IMR-90 (cell line): Measurements from ENCODE around the gene SPHK2. TPM values are rescaled to one million over a fixed set of nuclear protein-coding genes. Genes with fewer than 3 reads are reported as not detected.
A peak's percentile ranks its signal among the peaks of the same experiment; 100 is the strongest.

Source experiments
- ATAC-seq: fragments of 200-7000 bp; cut with Tn5 transposase; 2 replicates; pipeline ENCODE4 v1.9.1; 2020; ENCODE audit warnings: low read depth, mild to moderate bottlenecking, moderate library complexity
- BruUV-seq: library from RNA; stranded (reverse); fragments of 400-500 nt; replicated peaks from 2 replicates; lab custom pipeline; 2021; lab: Mats Ljungman, UMichigan
- CTCF ChIA-PET: fragments of 300-600 bp; formaldehyde crosslinking; extraction: SDS; loops from one replicate; lab custom pipeline; 2021; ENCODE audit warnings: antibody characterized with exemption; lab: Yijun Ruan, JAX
- POLR2A ChIA-PET: fragments of 300-600 bp; sonication (Branson Sonifier 250); formaldehyde crosslinking; loops from one replicate; lab custom pipeline; 2022; ENCODE audit warnings: antibody characterized with exemption; ENCODE audit not compliant: unreplicated experiment; lab: Charles Lee
- DNase-seq: peaks from one replicate; pipeline ENCODE4 v3.0.0; 2013
- H2AFZ ChIP-seq: replicated peaks from 2 replicates; pipeline ENCODE3; 2013; ENCODE audit warnings: low read length, mild to moderate bottlenecking; ENCODE audit not compliant: poor library complexity
- H2AK5ac ChIP-seq: 2 replicates; pipeline ENCODE4 v1.6.1; 2013; ENCODE audit warnings: low read depth, low read length, inconsistent platforms
- H2AK9ac ChIP-seq: replicated peaks from 2 replicates; pipeline ENCODE3; 2013; ENCODE audit warnings: mild to moderate bottlenecking, low read depth, low read length, moderate library complexity; ENCODE audit not compliant: poor library complexity
- H2BK120ac ChIP-seq: 2 replicates; pipeline ENCODE4 v1.6.1; 2013; ENCODE audit warnings: low read depth, low read length, inconsistent platforms
- H2BK15ac ChIP-seq: 3 replicates; pipeline ENCODE4 v1.6.1; 2013; ENCODE audit warnings: low read depth, low read length, inconsistent platforms
- H2BK20ac ChIP-seq: 2 replicates; pipeline ENCODE4 v1.6.1; 2013; ENCODE audit warnings: low read depth, mild to moderate bottlenecking, inconsistent platforms, low read length, moderate library complexity
- H2BK5ac ChIP-seq: 2 replicates; pipeline ENCODE4 v1.6.1; 2013; ENCODE audit warnings: mild to moderate bottlenecking, low read depth, low read length, inconsistent platforms; ENCODE audit not compliant: poor library complexity, severe bottlenecking
- H3K14ac ChIP-seq: replicated peaks from 2 replicates; pipeline ENCODE4 v1.6.1; 2013; ENCODE audit warnings: low read depth, low read length, inconsistent platforms
- H3K18ac ChIP-seq: 2 replicates; pipeline ENCODE4 v1.6.1; 2013; ENCODE audit warnings: low read depth, low read length, control low read depth
- H3K23ac ChIP-seq: 2 replicates; pipeline ENCODE4 v1.6.1; 2013; ENCODE audit warnings: low read depth, low read length, inconsistent platforms
- H3K27ac ChIP-seq: 2 replicates; pipeline ENCODE4 v1.5.1; 2013; ENCODE audit warnings: mild to moderate bottlenecking, control low read depth, low read length; ENCODE audit not compliant: insufficient read depth
- H3K27me3 ChIP-seq: 2 replicates; pipeline ENCODE4 v1.6.1; 2013; ENCODE audit warnings: low read length; ENCODE audit not compliant: control insufficient read depth, insufficient read depth
- H3K36me3 ChIP-seq: 2 replicates; pipeline ENCODE4 v1.6.1; 2013; ENCODE audit warnings: low read length, mixed read lengths; ENCODE audit not compliant: control insufficient read depth, insufficient read depth
- H3K4ac ChIP-seq: 2 replicates; pipeline ENCODE4 v1.6.1; 2013; ENCODE audit warnings: low read depth, low read length, inconsistent platforms
- H3K4me1 ChIP-seq: 2 replicates; pipeline ENCODE4 v1.6.1; 2013; ENCODE audit warnings: low read length, mixed read lengths; ENCODE audit not compliant: control insufficient read depth, insufficient read depth
- H3K4me2 ChIP-seq: 2 replicates; pipeline ENCODE4 v1.6.1; 2013; ENCODE audit warnings: low read depth, mild to moderate bottlenecking, control low read depth, low read length, moderate library complexity
- H3K4me3 ChIP-seq: 2 replicates; pipeline ENCODE4 v1.5.1; 2013; ENCODE audit warnings: low read depth, mild to moderate bottlenecking, control low read depth, low read length, moderate library complexity; ENCODE audit not compliant: insufficient read depth
- H3K56ac ChIP-seq: 2 replicates; pipeline ENCODE4 v1.6.1; 2013; ENCODE audit warnings: low read length, inconsistent platforms; ENCODE audit not compliant: insufficient read depth; ENCODE audit errors: extremely low read depth
- H3K79me1 ChIP-seq, 2 experiments: 2 replicates each; pipeline ENCODE4 v1.6.1; 2013; ENCODE audit warnings: low read length in 2 of 2, inconsistent platforms in 1 of 2, low read depth in 1 of 2
- H3K9ac ChIP-seq: 2 replicates; pipeline ENCODE4 v1.6.1; 2013; ENCODE audit warnings: low read depth, low read length, control low read depth
- H3K9me1 ChIP-seq: 2 replicates; pipeline ENCODE4 v1.6.1; 2013; ENCODE audit warnings: low read length, inconsistent platforms; ENCODE audit not compliant: insufficient read depth
- H3K9me3 ChIP-seq: 2 replicates; pipeline ENCODE4 v1.6.1; 2013; ENCODE audit warnings: low read length; ENCODE audit not compliant: control insufficient read depth, insufficient read depth
- H4K20me1 ChIP-seq: 2 replicates; pipeline ENCODE4 v1.6.1; 2013; ENCODE audit warnings: low read length, inconsistent platforms; ENCODE audit not compliant: insufficient read depth
- H4K5ac ChIP-seq: 2 replicates; pipeline ENCODE4 v1.6.1; 2013; ENCODE audit warnings: mild to moderate bottlenecking, low read depth, low read length, control low read depth
- H4K8ac ChIP-seq, 2 experiments: 2 replicates each; pipeline ENCODE4 v1.6.1; 2013; ENCODE audit warnings: low read depth in 2 of 2, low read length in 2 of 2, control low read depth in 1 of 2, inconsistent platforms in 1 of 2
- H4K91ac ChIP-seq: 2 replicates; pipeline ENCODE4 v1.6.1; 2013; ENCODE audit warnings: low read depth, low read length, inconsistent platforms; ENCODE audit not compliant: insufficient read depth
- BHLHE40 ChIP-seq: fragments of 150-350 bp; IDR thresholded peaks from 2 replicates; pipeline ENCODE4 v1.6.1; 2016; ENCODE audit warnings: mild to moderate bottlenecking, low read depth, low read length
- CEBPB ChIP-seq: IDR thresholded peaks from 2 replicates; pipeline ENCODE4 v1.6.1; 2012; ENCODE audit warnings: low read depth, low read length, improper control_type of control experiment
- CHD1 ChIP-seq: IDR thresholded peaks from 2 replicates; pipeline ENCODE4 v1.6.1; 2012; ENCODE audit warnings: low read depth, low read length, improper control_type of control experiment
- ELK1 ChIP-seq: fragments of 150-350 bp; IDR thresholded peaks from 2 replicates; pipeline ENCODE4 v1.6.1; 2016; ENCODE audit warnings: low read depth, mild to moderate bottlenecking, low read length, moderate library complexity, borderline replicate concordance
- FOS ChIP-seq: fragments of 150-350 bp; IDR thresholded peaks from 2 replicates; pipeline ENCODE4 v1.6.1; 2016; ENCODE audit warnings: low read depth, low read length
- MAFK ChIP-seq: IDR thresholded peaks from 2 replicates; pipeline ENCODE4 v1.6.1; 2012; ENCODE audit warnings: low read depth, low read length, improper control_type of control experiment
- MAZ ChIP-seq: IDR thresholded peaks from 2 replicates; pipeline ENCODE4 v1.6.1; 2012; ENCODE audit warnings: low read depth, mild to moderate bottlenecking, low read length, improper control_type of control experiment, moderate library complexity, borderline replicate concordance
- MXI1 ChIP-seq: IDR thresholded peaks from 2 replicates; pipeline ENCODE4 v1.6.1; 2012; ENCODE audit warnings: low read depth, mild to moderate bottlenecking, low read length, moderate library complexity, borderline replicate concordance
- NFE2L2 ChIP-seq: fragments of 150-350 bp; IDR thresholded peaks from 2 replicates; pipeline ENCODE4 v1.6.1; 2016; ENCODE audit warnings: low read depth, mild to moderate bottlenecking, low read length
- POLR2A ChIP-seq: IDR thresholded peaks from 2 replicates; pipeline ENCODE4 v1.6.1; 2012; ENCODE audit warnings: mild to moderate bottlenecking, low read depth, low read length
- RAD21 ChIP-seq: IDR thresholded peaks from 2 replicates; pipeline ENCODE4 v1.6.1; 2012; ENCODE audit warnings: low read length, improper control_type of control experiment
- RCOR1 ChIP-seq: IDR thresholded peaks from 2 replicates; pipeline ENCODE4 v1.6.1; 2012; ENCODE audit warnings: mild to moderate bottlenecking, low read length, improper control_type of control experiment; ENCODE audit not compliant: insufficient replicate concordance
- RFX5 ChIP-seq: IDR thresholded peaks from 2 replicates; pipeline ENCODE4 v1.8.0; 2012; ENCODE audit warnings: low read depth, mild to moderate bottlenecking, low read length, moderate library complexity
- SMC3 ChIP-seq: fragments of 150-350 bp; IDR thresholded peaks from 2 replicates; pipeline ENCODE4 v1.6.1; 2016; ENCODE audit warnings: low read depth, mild to moderate bottlenecking, antibody characterized with exemption, low read length, moderate library complexity
- WGBS, 2 experiments: methylation state at CpG; one replicate each; pipeline versions ENCODE4 v1.1.5 to v1.1.7; 2013; ENCODE audit warnings: missing lambda C conversion rate in 2 of 2; ENCODE audit not compliant: insufficient read length in 1 of 2; ENCODE audit errors: extremely low coverage in 2 of 2; 5-methylcytosine and 5-hydroxymethylcytosine counted together
- dilution Hi-C: fragments of 300-500 bp; cut with HindIII; formaldehyde crosslinking; loops from one replicate; pipeline ENCODE4 v1.14.3; 2018; ENCODE audit warnings: low sequenced_read_pairs; ENCODE audit not compliant: unreplicated experiment
- in situ Hi-C: fragments of 300-500 bp; cut with MboI; formaldehyde crosslinking; loops from 3 replicates; pipeline ENCODE4 v1.14.3; 2019; ENCODE audit warnings: low sequenced_read_pairs, inconsistent platforms, mixed read lengths
- intact Hi-C: fragments of 100-400 bp; cut with micrococcal nuclease; formaldehyde crosslinking; loops from 2 replicates; pipeline ENCODE4 v1.10.0; 2022
- polyA plus RNA-seq, 3 experiments: library from polyadenylated mRNA; depleted of rRNA; stranded (reverse); fragments of >200 nt; gene quantifications; 2 replicates each; pipeline ENCODE4 v1.2.3, GENCODE V29; 2012; ENCODE audit warnings: low replicate concordance in 1 of 3
- total RNA-seq: library from RNA; depleted of rRNA; stranded (reverse); fragments of >200 nt; gene quantifications from 2 replicates; pipeline ENCODE4 v1.2.3, GENCODE V29; 2012
- TF ChIP-seq, protein P1 (sequence below): conservative IDR thresholded peaks from 2 replicates; pipeline ENCODE4 v1.5.1; 2012; ENCODE audit warnings: mild to moderate bottlenecking, low read depth, low read length, improper control_type of control experiment

SPHK2 gene
- total and polyA plus RNA-seq, 2 of the 4 experiments (the other 2 are of a cell fraction): 1.6 to 9.9 TPM

- Histone ChIP-seq H3K9ac (no peak overlapping the region), H2BK5ac (peak overlapping the region; percentile 91)
- DNase-seq: no peak
These were observed 14.1 kb downstream of the SPHK2 start for GRCh38 chr19:48633148-48634035.

More at GRCh38 chr19:48633148-48634035, 14.1 kb downstream of the SPHK2 start:
- Histone ChIP-seq H3K36me3 (no peaks in the 10 kb centered on the region; the same call in 1 of the 2 replicates), H4K5ac (peak overlapping the region; percentile 95), H4K8ac (peak overlapping the region; percentile 92 to 99; a peak in 3 of 4 replicates), H4K91ac (peak overlapping the region; percentile 95; the same call in 1 of the 2 replicates), H3K79me1 (peaks cover 0 to 15% of the 10 kb centered on the region in 2 experiments; a peak in 3 of 4 replicates), H4K20me1 (peaks cover 4% of the 10 kb centered on the region; the same call in 1 of the 2 replicates), H3K9me1 (peaks cover 25% of the 10 kb centered on the region), H3K4ac (peak overlapping the region; percentile 96), H3K23ac (peak overlapping the region; percentile 61; the same call in 1 of the 2 replicates), H3K4me3 (no peak overlapping the region), H2BK15ac (peak overlapping the region; percentile 96; the same call in 2 of the 3 replicates), H3K9me3 (no peaks in the 10 kb centered on the region), H2AK5ac (peak overlapping the region; percentile 98), H3K56ac (no peak overlapping the region), H3K27ac (peak overlapping the region; percentile 83; the same call in 1 of the 2 replicates), H3K27me3 (no peaks in the 10 kb centered on the region), H2AK9ac (peak overlapping the region; percentile 88), H3K18ac (peak overlapping the region; percentile 92), H2BK20ac (peak overlapping the region; percentile 99), H3K14ac (no peak overlapping the region; the same call in 1 of the 2 replicates), H2BK120ac (peak overlapping the region; percentile 97), H3K4me2 (peak overlapping the region; percentile 67; the same call in 1 of the 2 replicates), H3K4me1 (peaks cover 41% of the 10 kb centered on the region), H2AFZ (no peak overlapping the region)
- ATAC-seq: no peak
- POLR2A ChIA-PET: interaction anchor here (0.7 kb wide), 1 partner anchor 16 kb away, joined by 3 read pairs; no protein-coding TSS in a partner anchor
- 50% methylated on average over 2 of the region's 22 CpGs; no CpG with 5 or more reads in 1 of the 2 experiments for WGBS, 2 experiments
- in situ Hi-C loops: no loop called here
- dilution Hi-C loops: no loop called here
- CTCF ChIA-PET: no interaction called here
- intact Hi-C loops: no loop called here
- BruUV-seq: no TSS peak
- TF ChIP-seq SMC3: no peak
- TF ChIP-seq MXI1: no peak
- TF ChIP-seq CHD1: no peak
- no peak for TF ChIP-seq MAFK
- TF ChIP-seq MAZ: no peak
- TF ChIP-seq, protein P1, sequence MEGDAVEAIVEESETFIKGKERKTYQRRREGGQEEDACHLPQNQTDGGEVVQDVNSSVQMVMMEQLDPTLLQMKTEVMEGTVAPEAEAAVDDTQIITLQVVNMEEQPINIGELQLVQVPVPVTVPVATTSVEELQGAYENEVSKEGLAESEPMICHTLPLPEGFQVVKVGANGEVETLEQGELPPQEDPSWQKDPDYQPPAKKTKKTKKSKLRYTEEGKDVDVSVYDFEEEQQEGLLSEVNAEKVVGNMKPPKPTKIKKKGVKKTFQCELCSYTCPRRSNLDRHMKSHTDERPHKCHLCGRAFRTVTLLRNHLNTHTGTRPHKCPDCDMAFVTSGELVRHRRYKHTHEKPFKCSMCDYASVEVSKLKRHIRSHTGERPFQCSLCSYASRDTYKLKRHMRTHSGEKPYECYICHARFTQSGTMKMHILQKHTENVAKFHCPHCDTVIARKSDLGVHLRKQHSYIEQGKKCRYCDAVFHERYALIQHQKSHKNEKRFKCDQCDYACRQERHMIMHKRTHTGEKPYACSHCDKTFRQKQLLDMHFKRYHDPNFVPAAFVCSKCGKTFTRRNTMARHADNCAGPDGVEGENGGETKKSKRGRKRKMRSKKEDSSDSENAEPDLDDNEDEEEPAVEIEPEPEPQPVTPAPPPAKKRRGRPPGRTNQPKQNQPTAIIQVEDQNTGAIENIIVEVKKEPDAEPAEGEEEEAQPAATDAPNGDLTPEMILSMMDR: no peak
- TF ChIP-seq FOS: no peak
- no peak for TF ChIP-seq ELK1
- no peak for TF ChIP-seq CEBPB
- TF ChIP-seq RAD21: no peak
- TF ChIP-seq RFX5: no peak
- no peak for TF ChIP-seq POLR2A
- TF ChIP-seq NFE2L2: no peak
- TF ChIP-seq BHLHE40: no peak
- TF ChIP-seq RCOR1: no peak
